OCI-LY3 (cell line): ENCODE measurements around the gene WBP1L.

Experiments
- H2AFZ ChIP-seq: fragments of 200-600, 300-600 bp; shearing (Covaris generic); 2 replicates; pipeline ENCODE4 v1.6.0; 2014; ENCODE audit warnings: antibody characterized with exemption, low read depth, low read length
- H3K27ac ChIP-seq: fragments of 200-600, 300-600 bp; sonication (generic); 2 replicates; pipeline ENCODE4 v1.5.1; 2014; ENCODE audit warnings: mild to moderate bottlenecking, low read length, moderate library complexity, mixed read lengths
- H3K27me3 ChIP-seq: fragments of 200-600, 300-600 bp; sonication (generic); 2 replicates; pipeline ENCODE4 v1.6.1; 2014; ENCODE audit warnings: low read depth, low read length, mixed read lengths
- H3K36me3 ChIP-seq: fragments of 200-600, 300-600 bp; sonication (generic); replicated peaks from 2 replicates; pipeline ENCODE3; 2014; ENCODE audit warnings: low read depth, low read length, mixed read lengths
- H3K4me1 ChIP-seq: fragments of 300-600, 200-600 bp; sonication (generic); 2 replicates; pipeline ENCODE4 v1.6.1; 2014; ENCODE audit warnings: low read length, mixed read lengths
- H3K4me2 ChIP-seq: fragments of 200-600, 300-600 bp; sonication (generic); 2 replicates; pipeline ENCODE4 v1.6.1; 2014; ENCODE audit warnings: low read length, mixed read lengths
- H3K4me3 ChIP-seq: fragments of 300-600, 200-600 bp; sonication (generic); 2 replicates; pipeline ENCODE4 v1.5.1; 2014; ENCODE audit warnings: antibody characterized with exemption, mild to moderate bottlenecking, low read length, moderate library complexity
- H3K79me2 ChIP-seq: fragments of 300-600, 200-600 bp; shearing (Covaris generic); 2 replicates; pipeline ENCODE4 v1.6.1; 2014; ENCODE audit warnings: mild to moderate bottlenecking, low read length, mixed read lengths
- H3K9ac ChIP-seq: fragments of 300-600, 200-600 bp; shearing (Covaris generic); 2 replicates; pipeline ENCODE4 v1.6.0; 2014; ENCODE audit warnings: mild to moderate bottlenecking, low read length, moderate library complexity
- H3K9me3 ChIP-seq: fragments of 200-600, 300-600 bp; shearing (Covaris generic); 2 replicates; pipeline ENCODE4 v1.6.1; 2014; ENCODE audit warnings: low read length, mixed read lengths; ENCODE audit not compliant: insufficient read depth
- H4K20me1 ChIP-seq: fragments of 200-600, 300-600 bp; sonication (generic); 2 replicates; pipeline ENCODE4 v1.6.1; 2016; ENCODE audit warnings: low read length, mixed read lengths; ENCODE audit not compliant: insufficient read depth
- CTCF ChIP-seq: fragments of 200-600, 300-600 bp; sonication (generic); IDR thresholded peaks from 2 replicates; pipeline ENCODE4 v1.5.1; 2014; ENCODE audit warnings: antibody characterized with exemption, low read length, low read depth
- EZH2phosphoT487 ChIP-seq: fragments of 200-600 bp; shearing (Covaris generic); IDR thresholded peaks from 2 replicates; pipeline ENCODE4 v1.6.1; 2018; ENCODE audit warnings: antibody characterized with exemption, mixed run types, low read depth

The WBP1L gene

DNA sequence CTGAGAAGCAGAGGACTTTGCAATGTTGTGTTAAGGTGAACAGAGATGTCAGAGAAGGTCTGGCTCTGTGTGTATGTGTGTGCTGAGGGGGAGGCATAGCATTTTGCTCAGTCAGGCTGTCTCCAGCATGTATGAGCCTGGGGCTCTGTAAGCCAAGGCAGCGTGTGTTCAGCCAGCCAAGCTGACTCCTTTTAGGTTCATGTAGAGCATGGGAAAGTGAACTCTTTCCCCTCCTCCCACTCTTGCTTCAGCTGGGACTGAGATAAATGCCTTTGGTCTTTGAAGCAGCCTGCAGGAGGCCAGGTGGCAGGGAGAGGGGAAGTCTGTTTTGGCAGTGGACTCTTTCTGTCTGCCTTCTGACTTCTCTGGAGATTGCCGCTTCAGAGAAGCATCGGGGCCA, 25.5 kb upstream of the WBP1L start:
- no peak overlapping the region for H2AFZ ChIP-seq
- H3K9me3 ChIP-seq = no peaks in the 10 kb centered on the region
- H3K27ac ChIP-seq = no peak overlapping the region
- no peak for TF ChIP-seq CTCF
- no peak for TF ChIP-seq EZH2phosphoT487
- no peaks in the 10 kb centered on the region for H3K27me3 ChIP-seq
- peaks cover 8% of the 10 kb centered on the region for H3K4me1 ChIP-seq
- H3K9ac ChIP-seq = no peak overlapping the region
- peaks cover 10% of the 10 kb centered on the region for H3K36me3 ChIP-seq
- H4K20me1 ChIP-seq = no peaks in the 10 kb centered on the region
- no peak overlapping the region for H3K4me2 ChIP-seq
- no peak overlapping the region for H3K4me3 ChIP-seq
- peaks cover 75% of the 10 kb centered on the region for H3K79me2 ChIP-seq

DNA sequence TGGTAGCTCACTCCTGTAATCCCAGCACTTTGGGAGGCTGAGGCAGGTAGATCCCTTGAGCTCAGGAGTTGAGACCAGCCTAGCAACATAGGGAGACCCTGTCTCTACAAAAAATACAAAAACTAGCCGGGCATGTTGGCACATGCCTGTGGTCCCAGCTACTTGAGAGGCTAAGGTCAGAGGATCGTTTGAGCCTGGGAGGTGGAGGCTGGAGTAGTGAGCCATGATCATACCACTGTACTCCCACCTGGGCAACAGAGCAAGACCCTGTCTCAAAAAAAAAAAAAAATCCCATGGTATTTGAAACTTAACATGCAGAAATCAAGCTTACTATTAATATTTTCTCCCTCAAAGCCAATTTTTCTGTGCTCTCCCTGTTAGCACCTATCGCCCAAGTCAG, 23.4 kb upstream of the WBP1L start:
- H3K27me3 ChIP-seq = no peaks in the 10 kb centered on the region
- TF ChIP-seq EZH2phosphoT487 = no peak
- no peak for TF ChIP-seq CTCF
- peaks cover 8% of the 10 kb centered on the region for H3K4me1 ChIP-seq
- H3K36me3 ChIP-seq = peaks cover 12% of the 10 kb centered on the region
- H3K79me2 ChIP-seq = peaks cover 70% of the 10 kb centered on the region
- no peak overlapping the region for H3K4me2 ChIP-seq
- no peak overlapping the region for H3K27ac ChIP-seq
- no peaks in the 10 kb centered on the region for H3K9me3 ChIP-seq
- H3K4me3 ChIP-seq = no peak overlapping the region
- no peak overlapping the region for H2AFZ ChIP-seq
- H3K9ac ChIP-seq = no peak overlapping the region
- no peaks in the 10 kb centered on the region for H4K20me1 ChIP-seq

DNA sequence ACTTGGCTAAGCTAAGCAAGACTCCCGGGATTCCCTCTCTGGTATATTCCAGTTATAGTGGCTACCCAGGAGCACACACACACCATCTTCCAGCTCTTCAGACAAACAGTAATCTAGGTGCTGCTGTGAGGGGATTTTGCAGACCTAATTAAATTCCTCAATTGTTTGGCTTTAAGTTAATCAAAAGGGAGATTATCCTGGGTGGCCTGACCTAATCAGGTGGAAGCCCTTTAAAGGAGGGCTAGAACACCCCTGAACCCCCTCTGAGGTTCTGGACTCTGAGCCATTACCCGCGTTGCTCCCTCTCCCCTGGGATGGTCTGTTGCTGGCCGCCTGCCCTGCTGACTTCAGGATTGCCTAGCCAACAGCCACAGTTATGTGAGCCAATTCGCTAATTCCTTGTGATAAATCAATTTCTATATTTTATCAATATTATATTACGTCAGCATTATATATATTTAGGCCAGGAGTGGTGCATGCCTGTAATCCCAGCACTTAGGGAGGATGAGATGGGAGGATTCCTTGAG, 22.9 kb upstream of the WBP1L start:
- Histone ChIP-seq H3K9me3 (no peaks in the 10 kb centered on the region), H3K4me2 (no peak overlapping the region), H3K4me3 (no peak overlapping the region), H2AFZ (no peak overlapping the region), H4K20me1 (no peaks in the 10 kb centered on the region), H3K36me3 (peaks cover 12% of the 10 kb centered on the region), H3K27ac (no peak overlapping the region), H3K27me3 (no peaks in the 10 kb centered on the region), H3K4me1 (peaks cover 4% of the 10 kb centered on the region), H3K9ac (no peak overlapping the region), H3K79me2 (peaks cover 65% of the 10 kb centered on the region)
- no peak for TF ChIP-seq CTCF
- no peak for TF ChIP-seq EZH2phosphoT487

DNA sequence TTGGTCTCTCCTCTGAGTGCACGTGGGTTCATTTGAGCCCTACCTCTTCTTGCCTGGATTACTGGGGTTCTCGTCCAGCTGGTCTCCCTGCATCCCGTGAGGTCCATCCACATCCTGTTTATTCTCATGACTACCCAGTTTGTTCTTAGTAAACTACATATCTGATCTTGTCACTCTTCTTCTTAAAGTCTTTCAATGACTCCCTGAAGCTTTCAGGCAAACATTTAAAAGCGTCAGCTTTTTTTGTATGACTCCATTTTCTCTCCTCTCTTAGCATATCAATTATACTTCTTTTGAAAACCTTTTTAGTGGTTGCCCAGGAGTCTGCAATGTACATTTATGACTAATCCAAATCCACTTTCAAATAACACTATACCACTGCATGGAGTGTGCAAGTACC, 21.8 kb upstream of the WBP1L start:
- Histone ChIP-seq H3K4me1 (no peaks in the 10 kb centered on the region), H3K27me3 (no peaks in the 10 kb centered on the region), H3K4me3 (no peak overlapping the region), H3K4me2 (no peak overlapping the region), H3K79me2 (peaks cover 54% of the 10 kb centered on the region), H2AFZ (no peak overlapping the region), H3K9me3 (no peaks in the 10 kb centered on the region), H3K9ac (no peak overlapping the region), H4K20me1 (no peaks in the 10 kb centered on the region), H3K36me3 (peaks cover 12% of the 10 kb centered on the region), H3K27ac (no peak overlapping the region)
- TF ChIP-seq EZH2phosphoT487 (no peak), CTCF (no peak)
